ENCODE results near the gene NT5C2. TPM values are rescaled to one million over a fixed set of nuclear protein-coding genes. Genes with fewer than 3 reads are reported as not detected.

The NT5C2 gene
- total and polyA plus RNA-seq, 3 donors from 2014 or later: 105 to 125 (median 114) TPM

- no peaks in the 10 kb centered on the region for H3K9me3 ChIP-seq
- no peaks in the 10 kb centered on the region for H3K27me3 ChIP-seq
- no peak overlapping the region for H3K4me3 ChIP-seq
- no peak for DNase-seq
- WGBS, 2 donors: 98 to 99% methylated on average over 6 of the region's 6 CpGs
- H3K4me1 ChIP-seq: peaks cover 6% of the 10 kb centered on the region
- intact Hi-C loops (cut with DNase I; ENCODE audit: low total_unique reads): no loop called here
- TF ChIP-seq CTCF (IDR thresholded peaks at IDR 0.05): no peak
- TF ChIP-seq POLR2A (IDR thresholded peaks at IDR 0.05): no peak
- no peak overlapping the region for H3K27ac ChIP-seq
- H3K36me3 ChIP-seq (ENCODE audit: low read depth, missing control alignments): no peaks in the 10 kb centered on the region
Measured at GRCh38 chr10:103049237-103049636, 143.8 kb downstream of the NT5C2 start.

GRCh38 chr10:103047381-103047780 is 145.7 kb downstream of the NT5C2 start:
- TF ChIP-seq POLR2A (IDR thresholded peaks at IDR 0.05) (no peak), CTCF (IDR thresholded peaks at IDR 0.05) (no peak)
- Histone ChIP-seq H3K27ac (no peak overlapping the region), H3K36me3 (ENCODE audit: low read depth, missing control alignments) (no peaks in the 10 kb centered on the region), H3K4me1 (peaks cover 6% of the 10 kb centered on the region), H3K9me3 (no peaks in the 10 kb centered on the region), H3K27me3 (no peaks in the 10 kb centered on the region), H3K4me3 (no peak overlapping the region)
- DNase-seq: no peak
- whole genome bisulfite sequencing, 2 donors: 85 to 86% methylated on average over 3 of the region's 3 CpGs
- intact Hi-C loops (cut with DNase I; ENCODE audit: low total_unique reads): no loop called here

GRCh38 chr10:103045961-103046360 is 147.1 kb downstream of the NT5C2 start:
- H3K36me3 ChIP-seq (ENCODE audit: low read depth, missing control alignments): no peaks in the 10 kb centered on the region
- TF ChIP-seq POLR2A (IDR thresholded peaks at IDR 0.05) (no peak), CTCF (IDR thresholded peaks at IDR 0.05) (no peak)
- intact Hi-C loops (cut with DNase I; ENCODE audit: low total_unique reads): no loop called here
- H3K27me3 ChIP-seq: no peaks in the 10 kb centered on the region
- WGBS, 2 donors: 78 to 80% methylated on average over 3 of the region's 3 CpGs
- peaks cover 6% of the 10 kb centered on the region for H3K4me1 ChIP-seq
- no peak overlapping the region for H3K27ac ChIP-seq
- no peak for DNase-seq
- H3K4me3 ChIP-seq: no peak overlapping the region
- no peaks in the 10 kb centered on the region for H3K9me3 ChIP-seq

GRCh38 chr10:103044942-103045489 is 148.1 kb downstream of the NT5C2 start:
- no peaks in the 10 kb centered on the region for H3K27me3 ChIP-seq
- peaks cover 6% of the 10 kb centered on the region for H3K4me1 ChIP-seq
- TF ChIP-seq POLR2A (IDR thresholded peaks at IDR 0.05): no peak
- TF ChIP-seq CTCF (IDR thresholded peaks at IDR 0.05): no peak
- H3K9me3 ChIP-seq: no peaks in the 10 kb centered on the region
- H3K4me3 ChIP-seq: no peak overlapping the region
- intact Hi-C loops (cut with DNase I; ENCODE audit: low total_unique reads): no loop called here
- H3K27ac ChIP-seq: peak overlapping the region in 1 of 2 donors; percentile 43
- no peak for DNase-seq
- WGBS, 2 donors: 59 to 61% methylated on average over 8 of the region's 8 CpGs
- no peaks in the 10 kb centered on the region for H3K36me3 ChIP-seq (ENCODE audit: low read depth, missing control alignments)

GRCh38 chr10:103042908-103043307 is 150.2 kb downstream of the NT5C2 start:
- H3K4me1 ChIP-seq: peaks cover 6% of the 10 kb centered on the region
- intact Hi-C loops (cut with DNase I; ENCODE audit: low total_unique reads): no loop called here
- no peaks in the 10 kb centered on the region for H3K27me3 ChIP-seq
- 91 to 95% methylated on average over 7 of the region's 7 CpGs for WGBS, 2 donors
- H3K27ac ChIP-seq: no peak overlapping the region
- no peak for DNase-seq
- H3K4me3 ChIP-seq: no peak overlapping the region
- H3K36me3 ChIP-seq (ENCODE audit: low read depth, missing control alignments): no peaks in the 10 kb centered on the region
- no peak for TF ChIP-seq POLR2A (IDR thresholded peaks at IDR 0.05)
- no peak for TF ChIP-seq CTCF (IDR thresholded peaks at IDR 0.05)
- H3K9me3 ChIP-seq: no peaks in the 10 kb centered on the region

Data from testis (tissue), 3 donors.